Measurements from ENCODE around the gene MARCHF9. TPM values are rescaled to one million over a fixed set of nuclear protein-coding genes. Genes with fewer than 3 reads are reported as not detected.

The MARCHF9 gene
- total RNA-seq, 4 donors from 2014 or later: 2.4 to 8.7 (median 5.1) TPM

DNA sequence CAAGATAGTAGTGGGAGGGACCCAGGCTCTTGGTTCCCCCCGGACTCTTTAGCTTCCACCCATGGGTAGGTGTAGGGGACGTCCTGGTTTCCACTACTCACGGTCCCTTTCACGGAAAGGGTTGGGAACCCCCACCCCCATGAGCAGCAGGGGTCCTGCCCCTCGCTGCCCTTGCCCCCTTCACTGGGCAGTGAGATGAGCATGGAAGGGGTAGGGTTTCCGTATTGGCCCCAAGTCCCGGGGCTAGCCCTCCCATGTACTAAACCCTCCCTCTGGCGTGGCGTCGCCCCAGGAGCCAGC, 29.1 kb upstream of the MARCHF9 start:
- ATAC-seq (ENCODE audit: low FRiP score) (no peak), DNase-seq (ENCODE audit: low spot score) (no peak)
- TF ChIP-seq, protein P1, sequence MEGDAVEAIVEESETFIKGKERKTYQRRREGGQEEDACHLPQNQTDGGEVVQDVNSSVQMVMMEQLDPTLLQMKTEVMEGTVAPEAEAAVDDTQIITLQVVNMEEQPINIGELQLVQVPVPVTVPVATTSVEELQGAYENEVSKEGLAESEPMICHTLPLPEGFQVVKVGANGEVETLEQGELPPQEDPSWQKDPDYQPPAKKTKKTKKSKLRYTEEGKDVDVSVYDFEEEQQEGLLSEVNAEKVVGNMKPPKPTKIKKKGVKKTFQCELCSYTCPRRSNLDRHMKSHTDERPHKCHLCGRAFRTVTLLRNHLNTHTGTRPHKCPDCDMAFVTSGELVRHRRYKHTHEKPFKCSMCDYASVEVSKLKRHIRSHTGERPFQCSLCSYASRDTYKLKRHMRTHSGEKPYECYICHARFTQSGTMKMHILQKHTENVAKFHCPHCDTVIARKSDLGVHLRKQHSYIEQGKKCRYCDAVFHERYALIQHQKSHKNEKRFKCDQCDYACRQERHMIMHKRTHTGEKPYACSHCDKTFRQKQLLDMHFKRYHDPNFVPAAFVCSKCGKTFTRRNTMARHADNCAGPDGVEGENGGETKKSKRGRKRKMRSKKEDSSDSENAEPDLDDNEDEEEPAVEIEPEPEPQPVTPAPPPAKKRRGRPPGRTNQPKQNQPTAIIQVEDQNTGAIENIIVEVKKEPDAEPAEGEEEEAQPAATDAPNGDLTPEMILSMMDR (IDR thresholded peaks at IDR 0.05): no peak

DNA sequence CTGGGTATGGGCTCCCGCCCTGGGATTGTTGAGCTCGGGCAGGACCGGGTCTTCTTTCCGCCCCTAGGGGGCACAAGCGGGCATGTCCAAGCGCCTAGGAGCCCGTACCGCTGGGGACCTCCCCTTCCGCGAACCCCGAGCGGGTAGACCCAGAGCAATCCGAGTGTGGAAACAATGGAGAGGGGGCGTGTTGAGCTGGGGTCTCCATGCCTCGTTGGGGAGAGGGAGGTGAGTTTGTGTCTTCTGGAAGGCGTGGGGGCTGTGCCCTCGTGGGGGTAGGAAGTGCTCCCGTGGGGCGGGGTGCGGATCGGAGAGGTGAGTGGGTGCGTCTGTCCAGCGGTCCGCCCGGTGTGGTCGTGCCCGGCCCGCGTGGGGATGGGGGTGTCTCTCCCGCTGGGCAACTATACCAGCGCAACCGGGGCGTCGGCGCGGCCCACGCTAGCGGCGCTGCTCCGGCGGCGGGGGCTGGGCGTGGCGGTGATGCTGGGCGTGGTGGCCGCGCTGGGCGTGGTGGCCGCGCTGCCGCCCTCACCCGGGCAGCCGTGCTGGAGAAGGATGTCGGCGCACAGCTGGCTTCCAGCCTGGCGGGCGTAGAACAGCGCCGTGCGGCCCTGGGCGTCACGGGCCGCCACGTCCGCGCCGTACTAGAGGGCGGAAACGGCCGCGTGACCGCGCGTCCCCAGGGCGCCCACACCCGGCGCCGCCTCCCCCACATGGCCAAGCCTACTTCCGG, 28.6 kb upstream of the MARCHF9 start:
- TF ChIP-seq, protein P1 (IDR thresholded peaks at IDR 0.05): peak in 1 of 3 donors; percentile 26
- peak; percentile 78 for ATAC-seq (ENCODE audit: low FRiP score)

DNA sequence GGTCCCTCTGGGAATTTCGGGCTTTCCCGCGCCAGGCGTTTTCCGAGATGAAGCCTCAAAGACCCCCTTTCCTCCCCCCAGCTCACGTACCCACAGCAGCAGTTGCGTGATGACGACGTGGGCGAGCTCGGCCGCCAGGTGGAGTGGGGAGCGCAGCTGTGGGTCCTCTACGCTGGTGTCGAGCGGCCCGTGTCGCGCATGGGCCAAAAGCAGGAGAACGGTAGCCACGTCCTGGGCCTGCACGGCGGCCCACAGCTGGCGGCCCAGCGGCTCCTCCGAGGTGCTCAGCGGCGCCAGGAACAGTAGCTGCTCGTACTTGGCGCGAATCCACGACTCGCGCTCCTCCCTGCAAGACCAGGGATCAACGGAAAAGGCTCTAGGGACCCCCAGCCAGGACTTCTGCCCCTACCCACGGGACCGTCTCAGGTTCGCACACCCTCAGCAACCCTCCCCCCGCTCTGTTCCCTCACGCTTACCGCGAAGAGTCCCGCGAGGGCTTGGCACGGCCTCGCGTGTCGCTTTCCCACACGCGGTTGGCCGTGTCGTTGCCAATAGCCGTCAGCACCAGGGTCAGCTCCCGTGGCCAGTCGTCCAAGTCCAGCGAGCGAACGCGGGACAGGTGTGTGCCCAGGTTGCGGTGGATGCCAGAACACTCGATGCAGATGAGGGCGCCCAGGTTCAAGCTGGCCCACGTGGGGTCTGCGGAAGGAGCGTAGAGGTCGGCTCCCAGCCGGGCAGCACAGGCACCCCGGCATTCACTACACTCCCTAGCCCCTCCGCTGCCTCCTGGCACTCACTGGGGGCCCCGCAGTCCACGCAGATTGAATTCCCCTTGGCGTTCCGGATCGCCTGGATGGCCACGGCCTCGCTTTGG, 27.8 kb upstream of the MARCHF9 start:
- no peak for DNase-seq (ENCODE audit: low spot score)
- TF ChIP-seq, protein P1 (IDR thresholded peaks at IDR 0.05): no peak
- ATAC-seq (ENCODE audit: low FRiP score): peak; percentile 19

More for the DNA sequence above, 28.6 kb upstream of the MARCHF9 start:
- no peak for DNase-seq (ENCODE audit: low spot score)

DNA sequence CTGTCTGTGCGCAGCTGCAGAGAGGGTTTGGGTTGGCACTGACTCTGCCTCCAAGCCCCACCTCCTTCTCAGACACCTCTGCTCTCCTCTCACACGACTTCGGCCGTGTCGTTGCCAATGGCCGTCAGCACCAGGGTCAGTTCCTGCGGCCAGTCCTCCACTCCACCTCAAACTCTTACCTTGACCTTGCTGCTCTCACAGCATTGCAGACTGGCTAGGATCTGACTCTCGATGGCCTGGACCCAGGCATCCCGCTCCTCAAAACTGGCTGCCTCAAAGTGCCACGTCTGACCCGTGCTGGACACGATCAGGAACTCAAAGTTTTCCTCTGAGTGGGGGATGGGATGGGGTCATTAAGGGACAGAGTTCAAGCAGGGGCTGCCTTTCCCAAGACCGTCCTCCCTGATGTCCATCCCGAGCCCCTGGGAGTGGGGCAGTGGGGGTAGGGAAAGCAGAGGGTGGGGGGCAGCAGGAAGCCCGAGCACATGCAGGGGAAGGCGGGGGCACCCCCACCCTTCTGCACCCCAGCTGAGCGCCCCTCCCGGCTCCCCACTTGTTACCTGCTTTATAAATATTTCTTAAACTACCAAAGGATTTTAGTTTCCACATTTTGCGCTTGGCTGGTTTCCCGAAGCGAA, 27.0 kb upstream of the MARCHF9 start:
- TF ChIP-seq, protein P1 (IDR thresholded peaks at IDR 0.05): no peak
- DNase-seq (ENCODE audit: low spot score) (no peak), ATAC-seq (ENCODE audit: low FRiP score) (no peak)

DNA sequence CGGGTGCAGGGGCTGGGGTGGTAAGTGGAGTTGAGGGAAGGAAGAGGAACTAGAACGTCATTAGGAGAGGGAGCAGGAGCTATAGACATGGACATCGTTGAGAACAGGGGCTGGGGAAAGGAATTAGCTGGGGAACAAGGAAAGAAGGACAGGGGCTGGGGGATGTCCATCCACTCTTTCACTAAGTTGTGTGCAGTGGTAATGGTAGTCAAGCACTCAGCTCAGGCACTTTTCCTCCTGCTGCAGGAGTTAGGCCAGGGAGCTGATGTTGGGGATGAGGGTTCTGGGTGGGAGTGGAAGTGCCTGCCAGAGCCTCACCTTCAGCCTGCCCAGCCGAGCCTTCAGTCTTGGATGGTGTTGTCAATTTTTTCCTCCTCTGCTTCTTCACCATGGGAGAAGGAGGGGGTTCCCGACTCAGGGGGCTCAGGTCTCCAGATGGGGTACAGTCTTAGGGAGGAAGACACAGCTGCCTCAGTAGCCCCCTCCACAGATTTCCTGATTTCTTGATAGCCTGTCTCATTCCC, 25.5 kb upstream of the MARCHF9 start:
- no peak for DNase-seq (ENCODE audit: low spot score)
- no peak for ATAC-seq (ENCODE audit: low FRiP score)
- TF ChIP-seq, protein P1 (IDR thresholded peaks at IDR 0.05): no peak

DNA sequence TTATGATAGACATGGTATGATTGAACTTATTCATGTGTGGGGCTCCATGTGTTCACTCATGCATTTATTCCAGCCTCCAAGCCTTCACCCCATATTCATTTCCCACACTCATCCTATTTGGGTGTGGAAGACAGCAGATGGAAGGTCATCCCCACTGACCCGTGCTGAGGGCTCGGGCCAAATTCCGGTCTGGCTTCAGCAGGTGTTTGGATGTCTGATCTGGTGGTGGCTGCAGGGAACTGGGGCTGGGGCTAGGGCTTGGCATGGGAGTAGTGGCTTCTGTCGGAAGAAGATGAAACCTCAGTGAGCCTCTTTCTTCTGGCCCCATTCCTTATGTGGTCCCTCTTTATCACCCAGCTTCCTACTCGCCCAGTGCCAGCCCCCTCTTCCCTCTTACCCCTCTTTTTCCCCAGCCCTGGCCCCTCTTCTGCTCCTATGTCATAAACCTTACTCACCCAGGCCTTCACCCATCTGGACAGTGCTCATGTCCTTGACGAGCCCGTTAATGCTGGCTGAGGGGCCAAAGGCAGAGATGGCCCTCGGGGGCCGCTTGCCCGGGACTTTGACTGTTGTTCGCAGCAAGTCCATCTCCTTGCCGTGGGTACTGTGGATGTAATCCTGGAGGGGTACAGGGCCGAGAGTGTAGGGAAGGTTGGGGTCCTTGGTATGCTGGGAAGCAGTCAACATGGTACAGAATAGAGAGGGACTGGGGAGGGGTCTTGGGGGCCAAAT, 24.4 kb upstream of the MARCHF9 start:
- DNase-seq (ENCODE audit: low spot score) (no peak), ATAC-seq (ENCODE audit: low FRiP score) (no peak)
- TF ChIP-seq, protein P1 (IDR thresholded peaks at IDR 0.05): no peak
